GM12801 (cell line): ENCODE data around the gene PDZD11.

ENCODE experiments used
- CTCF ChIP-seq: IDR thresholded peaks from one replicate; pipeline ENCODE4 v1.5.1; 2011; ENCODE audit warnings: control low read depth; ENCODE audit not compliant: insufficient read length; ENCODE audit errors: extremely low read depth

The PDZD11 gene

GRCh38 chrX:70279081-70279480 is 10.6 kb downstream of the PDZD11 start:
- TF ChIP-seq CTCF, result no peak

DNA sequence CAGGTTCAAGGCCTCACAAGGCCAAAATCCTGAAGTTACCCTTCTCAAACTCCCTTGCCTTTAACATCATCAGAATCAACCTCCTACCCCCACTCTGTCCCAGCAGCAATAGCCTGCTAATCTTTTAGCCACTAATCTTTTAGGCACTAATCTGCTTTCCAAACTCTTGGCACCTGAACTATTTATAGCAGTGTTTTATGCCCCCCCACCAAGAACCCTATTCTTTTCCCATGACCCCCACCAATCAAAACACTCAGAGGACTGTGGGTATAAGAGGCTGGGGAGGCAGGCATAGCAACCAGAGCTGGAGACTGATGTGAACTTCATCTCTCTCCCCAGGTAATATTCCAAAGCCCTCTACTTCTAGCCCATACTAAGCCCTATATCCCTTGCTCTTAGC is 21.7 kb downstream of the PDZD11 start, which contains the start of gene ARR3:
TSS of gene ARR3 (plus strand) at position 301 of the 400 bp plus-strand sequence. CDS start 1,052 bp downstream, outside the sequence.
- TF ChIP-seq CTCF, result no peak

- no peak for TF ChIP-seq CTCF
Observed at GRCh38 chrX:70264784-70265183, 24.9 kb downstream of the PDZD11 start.

- no peak for TF ChIP-seq CTCF
Observed at GRCh38 chrX:70262952-70263567, 26.7 kb downstream of the PDZD11 start.

GRCh38 chrX:70260104-70260503 is 29.6 kb downstream of the PDZD11 start, which contains the start of gene P2RY4:
Gene P2RY4, minus strand, starts transcription at chrX:70260204. Its CDS starts 580 bp downstream, at chrX:70259624.
- TF ChIP-seq CTCF, result no peak

- no peak for TF ChIP-seq CTCF
Observed at GRCh38 chrX:70257423-70258288, 32.1 kb downstream of the PDZD11 start.

DNA sequence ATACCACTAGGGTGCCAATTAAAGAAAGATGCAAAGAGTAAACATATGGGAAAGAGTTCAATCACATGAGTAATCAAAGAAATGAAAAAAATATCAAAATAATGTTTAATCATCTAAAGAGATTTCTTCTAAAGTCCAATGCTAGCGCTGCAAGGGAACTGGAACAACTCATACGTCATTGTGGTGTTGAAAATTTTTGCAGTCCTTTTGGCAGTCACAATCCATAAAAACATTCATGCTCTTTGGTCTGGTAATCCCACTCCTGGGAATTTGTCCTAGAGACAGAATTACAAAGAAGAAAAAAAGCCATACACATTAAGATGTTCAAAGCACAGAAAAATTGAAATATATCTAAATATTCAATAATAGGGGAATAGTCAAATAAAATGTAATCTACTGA is 34.3 kb downstream of the PDZD11 start:
- TF ChIP-seq CTCF, result no peak
